Jurkat, Clone E6-1 (cell line): ENCODE results near the gene ZNF436. TPM values are rescaled to one million over a fixed set of nuclear protein-coding genes. Genes with fewer than 3 reads are reported as not detected.

ENCODE experiments used
- DNase-seq: peaks from one replicate; pipeline ENCODE4 v3.0.0-alpha.2; 2011; ENCODE audit warnings: low read depth, low spot score
- H3K4me3 ChIP-seq: 2 replicates; pipeline ENCODE4 v1.5.1; 2011; ENCODE audit warnings: mild to moderate bottlenecking, low read length, control low read depth, moderate library complexity
- polyA plus RNA-seq: library from polyadenylated mRNA; unstranded; fragments of >200 nt; gene quantifications from one replicate; pipeline ENCODE4 v1.2.1, GENCODE V29; 2012; ENCODE audit warnings: missing spikeins; ENCODE audit not compliant: insufficient read length, insufficient read depth

Gene ZNF436
- 6.7 TPM for polyA plus RNA-seq

GRCh38 chr1:23369335-23370013, at the start of gene ZNF436:
Gene ZNF436, minus strand, starts transcription at chr1:23369836. Its CDS starts 1,831 bp downstream, at chr1:23368005.
- peak; percentile 61 for DNase-seq
- peak within 1 kb of the TSS; percentile 71 for H3K4me3 ChIP-seq

- no peak for DNase-seq
- no peak overlapping the region for H3K4me3 ChIP-seq
These were observed 49.5 kb upstream of the ZNF436 start for GRCh38 chr1:23419180-23419579.

DNA sequence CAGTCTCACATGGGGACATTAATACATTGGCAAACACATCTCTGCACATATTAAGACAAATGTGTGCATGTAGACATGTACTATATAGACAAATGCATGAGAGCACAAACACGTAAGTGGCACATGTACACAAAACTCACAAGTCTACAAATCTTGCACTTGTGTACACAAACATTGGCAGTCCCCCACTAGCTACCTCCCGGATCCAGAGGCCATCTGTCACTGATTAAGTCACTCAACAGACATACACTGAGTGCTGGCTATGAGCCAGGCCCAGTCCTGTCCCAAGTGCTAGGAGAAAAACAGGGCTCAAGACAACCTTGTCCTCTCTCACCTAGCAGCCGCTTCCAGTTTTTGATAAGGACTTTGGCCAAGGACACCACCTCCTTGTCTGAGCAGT, 47.9 kb upstream of the ZNF436 start:
- no peak overlapping the region for H3K4me3 ChIP-seq
- DNase-seq: no peak

- no peak for DNase-seq
- no peak overlapping the region for H3K4me3 ChIP-seq
These were observed 47.3 kb upstream of the ZNF436 start for GRCh38 chr1:23416964-23417363.

GRCh38 chr1:23408797-23409290, 39.2 kb upstream of the ZNF436 start:
- DNase-seq: no peak
- H3K4me3 ChIP-seq: no peak overlapping the region

DNA sequence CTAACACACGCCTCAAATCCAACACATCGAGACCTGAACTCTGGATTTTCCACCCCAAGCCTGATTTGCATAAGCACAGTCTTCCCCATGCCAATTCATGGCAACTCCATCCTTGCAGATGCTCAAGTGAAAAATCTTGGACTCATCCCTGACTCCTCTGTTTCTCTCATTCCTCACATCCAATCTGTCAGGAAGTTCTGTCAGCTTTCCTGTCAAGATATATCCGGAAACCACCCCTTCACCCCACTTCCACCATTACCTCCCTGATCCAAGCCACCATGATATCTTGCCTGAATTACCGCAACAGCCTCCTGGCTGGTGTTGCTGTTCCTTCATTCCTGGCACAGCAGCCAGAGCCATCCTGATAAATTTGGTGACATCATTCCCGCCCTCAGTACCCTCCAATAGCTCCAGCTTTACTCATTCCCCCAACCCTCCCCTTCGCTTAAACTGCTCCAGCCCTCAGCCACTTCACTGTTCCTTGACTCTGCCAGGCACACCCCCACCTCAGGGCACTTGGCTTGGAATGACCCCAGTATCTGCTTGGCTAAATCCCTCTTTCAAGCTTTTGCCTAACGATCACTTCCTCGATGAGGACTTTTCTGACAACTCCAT, 37.5 kb upstream of the ZNF436 start:
- H3K4me3 ChIP-seq: no peak overlapping the region
- no peak for DNase-seq

- DNase-seq: no peak
- H3K4me3 ChIP-seq: no peak overlapping the region
These were observed 36.3 kb upstream of the ZNF436 start for GRCh38 chr1:23405946-23406345.

- peak overlapping the region; percentile 27 for H3K4me3 ChIP-seq
These were observed 34.3 kb upstream of the ZNF436 start for GRCh38 chr1:23403735-23404486.

DNA sequence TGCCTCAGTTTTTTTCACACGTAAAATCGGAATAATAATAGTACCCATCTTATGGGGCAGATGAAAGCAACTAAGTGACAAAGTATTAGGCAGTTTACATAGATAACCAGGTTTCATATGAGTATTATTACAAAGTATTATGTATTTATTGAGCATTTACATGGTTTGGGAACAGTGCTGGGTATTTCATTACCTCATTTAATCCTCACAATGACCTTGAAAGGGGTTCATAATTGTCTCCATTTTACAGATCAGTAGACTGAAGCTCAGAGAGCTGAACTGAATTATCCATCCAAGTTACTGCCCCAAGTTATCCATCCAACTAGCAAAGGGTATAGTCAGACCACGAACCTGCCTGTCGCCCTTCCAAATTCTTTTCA, 33.7 kb upstream of the ZNF436 start:
- no peak for DNase-seq
- no peak overlapping the region; the same call in 1 of the 2 replicates for H3K4me3 ChIP-seq

More at GRCh38 chr1:23403735-23404486, 34.3 kb upstream of the ZNF436 start:
- DNase-seq: peak; percentile 80

DNA sequence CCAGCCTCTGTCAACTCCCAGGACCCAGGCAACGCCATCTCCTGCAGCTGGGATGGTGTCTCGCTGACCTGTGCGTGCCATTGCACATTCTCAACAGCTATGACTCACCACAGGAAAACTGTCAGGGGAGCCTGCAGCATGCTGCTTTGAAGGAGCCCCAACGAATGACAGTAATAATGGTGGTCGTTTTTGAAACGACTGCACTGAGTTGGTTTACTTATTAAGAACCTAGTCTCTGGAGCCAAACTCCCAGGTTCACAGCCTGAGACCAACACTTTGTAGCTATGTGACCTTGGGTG, 33.4 kb upstream of the ZNF436 start:
- no peak for DNase-seq
- H3K4me3 ChIP-seq: no peak overlapping the region

GRCh38 chr1:23402286-23403037, 32.8 kb upstream of the ZNF436 start:
- H3K4me3 ChIP-seq: no peak overlapping the region
- no peak for DNase-seq

GRCh38 chr1:23401313-23401712, 31.7 kb upstream of the ZNF436 start:
- no peak for DNase-seq
- H3K4me3 ChIP-seq: no peak overlapping the region

GRCh38 chr1:23400324-23401114, 30.9 kb upstream of the ZNF436 start:
- DNase-seq: no peak
- H3K4me3 ChIP-seq: no peak overlapping the region

DNA sequence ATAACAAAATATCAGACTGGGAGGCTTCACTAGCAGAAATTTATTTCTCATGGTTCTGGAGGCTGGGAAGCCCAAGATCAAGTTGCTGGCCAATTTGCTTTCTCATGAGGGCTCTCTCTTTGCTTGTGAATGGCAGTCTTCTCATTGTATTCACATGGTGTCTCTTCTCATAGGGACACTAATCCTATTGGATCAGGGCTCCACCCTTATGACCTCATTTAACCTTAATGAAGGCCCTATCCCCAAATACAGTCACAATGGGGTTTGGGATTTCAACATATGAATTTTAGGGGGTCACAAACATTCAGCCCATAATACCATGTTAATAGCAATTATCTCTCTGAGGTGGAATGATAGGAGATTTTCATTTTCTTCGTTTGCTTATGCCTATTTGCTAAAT, 29.6 kb upstream of the ZNF436 start:
- no peak for DNase-seq
- no peak overlapping the region for H3K4me3 ChIP-seq

- no peak for DNase-seq
- no peak overlapping the region for H3K4me3 ChIP-seq
These were observed 28.3 kb upstream of the ZNF436 start for GRCh38 chr1:23397908-23398307.

DNA sequence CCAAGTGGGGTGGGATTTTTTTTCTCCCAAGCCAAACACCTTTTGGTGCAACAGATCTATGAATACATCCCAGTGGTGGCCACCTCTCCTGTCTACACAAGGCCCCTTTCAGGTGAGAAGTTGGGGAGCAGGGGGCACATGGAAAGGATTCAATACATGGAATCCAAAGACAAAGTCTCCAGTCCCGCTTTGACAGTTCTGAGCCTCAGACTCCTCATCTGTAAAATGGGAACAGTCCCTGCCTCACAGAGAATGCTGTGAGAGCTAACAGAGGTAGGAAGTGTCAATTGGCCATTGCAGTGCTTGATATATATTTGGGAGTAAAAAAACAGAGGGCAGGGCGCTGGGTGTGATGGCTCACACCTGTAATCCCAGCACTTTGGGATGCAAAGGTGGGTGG, 26.7 kb upstream of the ZNF436 start:
- DNase-seq: no peak
- no peak overlapping the region for H3K4me3 ChIP-seq

DNA sequence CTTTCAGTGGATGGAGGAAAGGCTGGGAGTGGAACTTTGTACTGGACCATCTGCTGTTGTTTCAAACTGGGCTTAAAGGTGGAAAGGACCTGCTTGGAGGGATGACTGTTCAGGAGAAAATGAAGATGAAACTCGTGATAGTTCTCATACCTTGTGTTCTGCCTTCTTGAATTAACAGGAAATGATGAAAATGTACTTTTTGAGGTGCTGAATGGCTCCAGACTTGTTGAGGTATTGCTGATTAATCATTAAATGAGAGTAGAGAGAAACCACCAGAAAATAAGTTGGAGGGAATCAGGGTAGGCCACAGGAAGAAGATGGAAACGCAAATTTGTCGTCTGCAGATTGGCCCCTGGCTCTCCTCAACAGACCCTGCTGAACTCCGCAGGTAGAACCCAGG, 26.2 kb upstream of the ZNF436 start:
- no peak for DNase-seq
- no peak overlapping the region for H3K4me3 ChIP-seq

DNA sequence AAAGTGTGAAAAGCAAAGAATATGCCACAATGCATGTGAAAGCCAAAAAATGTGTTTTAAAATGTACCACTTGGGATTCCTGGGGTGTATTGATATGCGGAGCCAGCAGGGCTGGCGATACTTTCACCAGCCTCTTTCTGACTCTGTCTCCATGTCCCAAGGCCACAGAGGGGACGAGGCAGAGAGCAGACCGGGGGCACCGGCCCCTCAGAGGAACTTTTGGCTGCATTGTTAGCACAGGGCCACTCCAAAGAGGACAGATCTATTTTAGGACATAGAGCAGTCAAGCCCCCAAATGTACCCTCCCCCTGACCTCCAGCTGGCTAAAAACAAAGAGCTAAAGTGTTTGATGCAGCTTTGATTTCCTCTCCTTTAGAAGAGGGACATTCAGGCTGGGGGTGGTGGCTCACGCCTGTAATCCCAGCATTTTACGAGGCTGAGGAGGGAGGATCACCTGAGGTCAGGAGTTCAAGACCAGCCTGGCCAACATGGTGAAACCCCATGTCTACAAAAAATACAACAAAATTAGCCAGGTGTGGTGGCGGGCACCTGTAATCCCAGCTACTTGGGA, 25.6 kb upstream of the ZNF436 start:
- no peak overlapping the region for H3K4me3 ChIP-seq
- DNase-seq: no peak

- no peak overlapping the region for H3K4me3 ChIP-seq
- no peak for DNase-seq
These were observed 25.0 kb upstream of the ZNF436 start for GRCh38 chr1:23394684-23395083.
